Bronchial epithelial cell (primary cell): ENCODE measurements around the gene SAMD10. TPM values are rescaled to one million over a fixed set of nuclear protein-coding genes. Genes with fewer than 3 reads are reported as not detected.

Experiments
- DNase-seq: peaks from one replicate; pipeline ENCODE4 v3.0.0-alpha.2; 2010; ENCODE audit warnings: low read depth
- FAIRE-seq: peaks from 2 replicates; lab custom pipeline; 2011; peaks lifted over from hg19 to GRCh38; lab: Jason Lieb, UNC
- H3K27me3 ChIP-seq: 2 replicates; pipeline ENCODE4 v1.5.1; 2011; ENCODE audit warnings: low read length; ENCODE audit not compliant: control insufficient read depth, insufficient read depth
- H3K36me3 ChIP-seq: 2 replicates; pipeline ENCODE4 v1.5.1; 2011; ENCODE audit warnings: low read length; ENCODE audit not compliant: control insufficient read depth, insufficient read depth
- H3K4me3 ChIP-seq: 2 replicates; pipeline ENCODE4 v1.5.1; 2011; ENCODE audit warnings: mild to moderate bottlenecking, low read depth, low read length, control low read depth
- total RNA-seq: library from RNA; depleted of rRNA; stranded (reverse); fragments of >200 nt; gene quantifications from 2 replicates; pipeline ENCODE4 v1.2.1, GENCODE V29; 2014
- TF ChIP-seq, protein P1 (sequence below): IDR thresholded peaks from 2 replicates; pipeline ENCODE4 v1.5.1; 2011; ENCODE audit warnings: mild to moderate bottlenecking, moderate library complexity, low read length, control low read depth, inconsistent platforms; ENCODE audit not compliant: insufficient read depth, severe bottlenecking

Gene SAMD10
- total RNA-seq, 1 donor from 2014 or later = 1.1 TPM

DNA sequence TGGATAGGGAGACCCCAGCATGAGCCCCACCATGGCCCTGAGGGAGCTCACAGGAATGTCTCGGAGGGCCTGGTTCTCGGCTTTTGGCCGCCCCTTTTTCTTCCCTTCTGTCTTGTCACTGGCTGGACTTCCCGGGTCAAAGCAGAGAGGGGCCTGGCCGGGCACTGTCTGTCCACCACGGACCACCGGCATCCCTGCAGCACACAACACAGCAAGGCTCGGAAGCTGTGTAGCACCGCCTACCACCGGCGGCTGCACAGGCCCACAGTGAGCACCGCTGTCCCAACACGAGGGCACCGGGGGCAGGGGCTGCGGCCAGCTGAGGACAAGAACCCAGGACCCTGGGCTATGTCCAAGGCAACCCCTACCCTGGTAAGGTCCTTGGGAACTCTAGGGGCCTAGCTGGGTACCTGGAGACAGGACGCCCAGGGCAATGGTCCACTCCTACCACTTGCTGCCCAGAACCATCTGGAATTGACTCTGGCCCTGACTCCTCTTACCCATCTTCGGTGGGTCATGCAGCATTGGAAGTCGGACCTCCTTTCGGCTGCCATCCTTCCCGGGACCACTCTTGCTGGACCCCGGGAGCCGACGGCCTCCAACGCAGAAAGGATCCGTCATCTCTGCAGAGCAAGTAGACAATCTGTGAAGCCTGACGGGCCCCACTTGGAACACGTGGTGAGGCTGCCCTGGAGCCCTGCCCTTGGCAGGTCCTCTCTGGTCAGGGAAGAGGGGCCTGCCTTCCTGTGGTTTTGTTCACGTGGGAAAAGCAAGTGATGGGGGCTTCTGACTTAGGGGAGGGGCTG is 11.9 kb downstream of the SAMD10 start:
- FAIRE-seq = no peak
- H3K27me3 ChIP-seq = no peaks in the 10 kb centered on the region
- DNase-seq = no peak
- TF ChIP-seq, protein P1, sequence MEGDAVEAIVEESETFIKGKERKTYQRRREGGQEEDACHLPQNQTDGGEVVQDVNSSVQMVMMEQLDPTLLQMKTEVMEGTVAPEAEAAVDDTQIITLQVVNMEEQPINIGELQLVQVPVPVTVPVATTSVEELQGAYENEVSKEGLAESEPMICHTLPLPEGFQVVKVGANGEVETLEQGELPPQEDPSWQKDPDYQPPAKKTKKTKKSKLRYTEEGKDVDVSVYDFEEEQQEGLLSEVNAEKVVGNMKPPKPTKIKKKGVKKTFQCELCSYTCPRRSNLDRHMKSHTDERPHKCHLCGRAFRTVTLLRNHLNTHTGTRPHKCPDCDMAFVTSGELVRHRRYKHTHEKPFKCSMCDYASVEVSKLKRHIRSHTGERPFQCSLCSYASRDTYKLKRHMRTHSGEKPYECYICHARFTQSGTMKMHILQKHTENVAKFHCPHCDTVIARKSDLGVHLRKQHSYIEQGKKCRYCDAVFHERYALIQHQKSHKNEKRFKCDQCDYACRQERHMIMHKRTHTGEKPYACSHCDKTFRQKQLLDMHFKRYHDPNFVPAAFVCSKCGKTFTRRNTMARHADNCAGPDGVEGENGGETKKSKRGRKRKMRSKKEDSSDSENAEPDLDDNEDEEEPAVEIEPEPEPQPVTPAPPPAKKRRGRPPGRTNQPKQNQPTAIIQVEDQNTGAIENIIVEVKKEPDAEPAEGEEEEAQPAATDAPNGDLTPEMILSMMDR = no peak
- peaks cover 19% of the 10 kb centered on the region for H3K36me3 ChIP-seq
- no peak overlapping the region for H3K4me3 ChIP-seq

DNA sequence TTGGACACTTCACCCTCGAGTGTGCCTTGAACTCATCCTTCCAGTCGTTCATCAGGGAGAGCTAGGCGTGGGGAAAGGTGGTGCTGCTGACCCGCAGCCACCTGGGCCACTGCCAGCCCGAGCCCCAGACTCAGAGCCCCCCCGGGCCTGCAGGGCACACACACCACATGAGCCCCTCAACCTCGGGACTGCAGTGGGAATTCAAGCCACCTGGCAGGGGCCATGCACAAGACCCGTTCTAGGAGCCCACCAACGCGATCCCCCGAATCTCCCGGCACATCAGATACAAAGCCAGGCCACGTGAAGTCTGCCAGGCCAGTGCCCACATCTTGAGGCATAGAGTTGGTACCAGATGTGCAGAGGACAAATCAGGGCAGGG is 12.5 kb downstream of the SAMD10 start:
- FAIRE-seq (no peak), DNase-seq (no peak)
- Histone ChIP-seq H3K4me3 (no peak overlapping the region), H3K36me3 (peaks cover 24% of the 10 kb centered on the region), H3K27me3 (no peaks in the 10 kb centered on the region)
- TF ChIP-seq, protein P1 = no peak

DNA sequence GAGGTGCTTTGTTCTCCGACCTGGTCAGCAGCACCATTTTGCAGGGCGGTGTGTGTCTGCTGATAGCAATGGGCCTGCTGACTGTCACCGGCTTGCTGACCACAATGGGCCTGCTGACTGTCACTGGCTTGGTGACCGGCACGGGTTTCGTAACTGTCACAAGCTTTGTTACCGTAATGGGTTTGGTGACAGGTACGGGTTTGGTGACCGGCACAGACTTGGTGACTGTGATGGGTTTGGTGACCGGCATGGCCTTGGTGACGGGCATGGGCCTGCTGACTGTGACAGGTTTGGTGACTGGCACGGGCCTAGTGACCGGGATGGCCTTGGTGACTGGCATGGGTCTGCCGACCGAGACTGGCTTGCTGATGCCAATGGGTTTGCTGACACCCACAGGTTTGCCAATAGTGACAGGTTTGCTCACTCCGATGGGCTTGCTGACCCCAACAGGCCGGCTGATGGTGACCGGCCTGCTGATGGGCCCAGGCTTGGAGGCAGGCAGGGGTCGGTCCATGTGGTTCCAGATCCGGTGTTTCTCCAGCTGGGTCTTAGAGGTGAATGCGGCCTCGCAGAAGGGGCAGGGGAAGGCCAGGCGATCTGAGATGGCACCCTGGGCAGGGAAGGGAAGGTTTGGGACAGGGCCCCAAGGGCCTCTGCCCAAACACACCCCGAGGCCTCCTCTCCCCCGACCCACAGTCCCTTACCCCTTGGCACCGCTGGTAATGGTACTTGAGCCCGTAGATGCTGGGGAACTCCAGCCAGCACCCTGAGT is 13.1 kb downstream of the SAMD10 start:
- TF ChIP-seq, protein P1 = no peak
- FAIRE-seq (no peak), DNase-seq (no peak)
- Histone ChIP-seq H3K27me3 (no peaks in the 10 kb centered on the region), H3K36me3 (peaks cover 28% of the 10 kb centered on the region), H3K4me3 (no peak overlapping the region)

DNA sequence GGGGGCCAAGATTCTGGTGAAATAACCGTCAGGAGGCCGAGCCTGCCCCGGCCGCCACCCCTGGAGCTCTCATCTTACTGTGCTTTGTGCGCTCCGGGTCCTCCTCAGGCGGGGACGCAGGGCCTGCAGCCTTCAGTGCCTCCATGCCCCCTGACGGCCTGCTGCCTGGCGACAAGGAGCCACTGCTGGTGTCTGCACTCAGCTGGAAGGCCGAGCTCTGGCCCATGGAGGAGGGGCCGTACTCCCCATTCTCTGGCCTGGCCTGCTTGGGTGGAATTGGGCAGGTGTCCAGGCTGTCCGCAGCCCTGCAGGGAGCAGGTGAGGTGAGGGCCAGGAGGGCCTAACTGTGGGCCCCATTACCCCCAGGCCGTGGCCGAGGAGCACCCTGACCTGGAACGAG is 15.0 kb downstream of the SAMD10 start:
- DNase-seq (no peak), FAIRE-seq (no peak)
- peaks cover 29% of the 10 kb centered on the region for H3K36me3 ChIP-seq
- TF ChIP-seq, protein P1 = no peak
- no peaks in the 10 kb centered on the region for H3K27me3 ChIP-seq
- H3K4me3 ChIP-seq = no peak overlapping the region

DNA sequence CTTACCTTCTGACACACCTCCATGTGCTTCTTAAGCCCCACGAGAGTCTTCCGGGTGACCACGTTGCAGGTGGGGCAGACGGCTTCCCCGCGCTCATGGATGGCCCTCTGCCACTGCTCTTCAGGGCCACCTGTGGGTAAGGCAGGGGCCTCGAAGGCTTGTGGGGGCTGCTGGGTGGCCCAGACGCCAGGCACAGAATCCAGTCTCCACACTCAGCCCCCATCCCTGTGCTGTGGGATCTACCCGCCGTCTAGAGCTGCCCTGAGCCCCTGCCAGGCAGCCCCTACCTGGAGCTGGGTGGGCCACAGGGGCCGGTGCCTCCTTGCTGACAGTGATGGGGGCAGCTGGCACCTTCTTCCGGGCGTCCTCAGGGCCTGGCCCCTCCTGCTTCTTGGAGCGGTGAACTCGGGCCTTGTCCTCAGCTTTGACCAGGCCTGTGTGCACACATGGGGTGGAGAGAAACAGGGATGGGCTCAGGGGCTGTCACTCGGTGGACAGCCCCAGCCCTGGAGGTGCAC is 15.6 kb downstream of the SAMD10 start:
- H3K27me3 ChIP-seq = no peaks in the 10 kb centered on the region
- DNase-seq (no peak), FAIRE-seq (no peak)
- TF ChIP-seq, protein P1 = no peak
- H3K4me3 ChIP-seq = no peak overlapping the region
- H3K36me3 ChIP-seq = peaks cover 29% of the 10 kb centered on the region
